Stimulated activated CD8-positive, alpha-beta memory T cell treated with anti-CD3 and anti-CD28 coated beads, Interleukin-7, amount 100 ng/mL, for 1 hour (primary cell): ENCODE results near the gene WDR86.

ENCODE experiments used
- DNase-seq, 2 donors: peaks; one replicate each; pipeline ENCODE4 v3.0.0-alpha.2; 2020; ENCODE audit warnings: low read depth in 2 of 2

The WDR86 gene

DNA sequence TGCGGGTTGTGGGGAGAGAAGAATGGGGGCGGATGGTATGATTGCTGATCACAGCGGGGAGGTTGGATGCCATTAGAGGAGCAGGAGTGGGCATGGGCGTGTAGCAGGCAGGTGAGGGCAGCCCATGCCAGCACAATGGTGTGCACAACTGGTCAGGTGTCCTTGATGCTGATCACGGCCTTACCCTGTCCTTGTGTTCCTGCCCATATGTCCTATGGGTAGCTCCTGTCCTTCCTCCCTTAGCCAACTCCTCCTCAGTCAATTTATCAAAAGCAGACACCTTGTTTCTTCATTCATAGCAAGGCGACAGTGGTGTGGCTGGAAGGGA lies 30.7 kb downstream of the WDR86 start:
- DNase-seq, result no peak

- DNase-seq, result no peak
These were observed 31.2 kb downstream of the WDR86 start for GRCh38 chr7:151378496-151379192.

DNA sequence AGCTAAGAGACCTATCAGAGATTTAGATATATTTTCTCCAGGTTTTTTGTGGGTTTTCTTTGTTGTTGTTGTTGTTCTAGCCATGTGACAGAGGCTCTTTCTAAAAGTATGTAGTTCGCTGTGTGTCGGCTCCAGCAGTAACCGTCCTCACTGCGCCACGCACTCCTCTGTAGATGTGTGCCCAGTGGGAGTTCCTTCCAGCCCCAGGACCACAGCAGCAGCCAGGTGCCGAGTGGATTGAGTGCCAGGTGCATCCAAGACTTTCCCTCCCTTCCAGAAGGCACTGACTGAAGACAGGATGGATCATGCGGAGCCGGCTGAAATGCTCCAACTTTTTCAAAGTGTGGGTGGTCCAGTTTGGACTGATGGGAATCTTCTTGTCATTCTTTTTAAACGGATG lies 31.8 kb downstream of the WDR86 start:
- no peak for DNase-seq

DNA sequence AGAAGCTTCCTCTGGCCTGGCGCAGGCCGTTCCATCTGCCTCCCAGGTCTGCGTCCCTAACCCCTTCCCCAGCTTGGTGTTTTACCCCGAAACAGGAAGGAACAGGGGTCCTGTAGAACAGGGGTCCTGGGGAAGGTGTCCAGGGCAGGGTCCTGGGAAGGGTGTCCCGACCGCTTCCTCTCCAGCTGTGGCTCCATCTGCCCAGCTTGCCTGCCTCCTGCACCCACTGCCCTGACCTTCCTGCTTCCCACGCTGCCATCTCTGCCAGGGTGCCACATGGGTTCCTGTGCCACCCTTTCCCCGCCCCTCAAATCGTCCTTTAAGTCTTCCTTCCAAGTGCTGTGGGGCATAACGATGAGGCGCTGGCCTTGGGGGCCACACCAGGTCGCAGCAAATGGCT lies 32.4 kb downstream of the WDR86 start:
- no peak for DNase-seq

GRCh38 chr7:151376218-151376902 lies 33.5 kb downstream of the WDR86 start:
- no peak for DNase-seq

DNA sequence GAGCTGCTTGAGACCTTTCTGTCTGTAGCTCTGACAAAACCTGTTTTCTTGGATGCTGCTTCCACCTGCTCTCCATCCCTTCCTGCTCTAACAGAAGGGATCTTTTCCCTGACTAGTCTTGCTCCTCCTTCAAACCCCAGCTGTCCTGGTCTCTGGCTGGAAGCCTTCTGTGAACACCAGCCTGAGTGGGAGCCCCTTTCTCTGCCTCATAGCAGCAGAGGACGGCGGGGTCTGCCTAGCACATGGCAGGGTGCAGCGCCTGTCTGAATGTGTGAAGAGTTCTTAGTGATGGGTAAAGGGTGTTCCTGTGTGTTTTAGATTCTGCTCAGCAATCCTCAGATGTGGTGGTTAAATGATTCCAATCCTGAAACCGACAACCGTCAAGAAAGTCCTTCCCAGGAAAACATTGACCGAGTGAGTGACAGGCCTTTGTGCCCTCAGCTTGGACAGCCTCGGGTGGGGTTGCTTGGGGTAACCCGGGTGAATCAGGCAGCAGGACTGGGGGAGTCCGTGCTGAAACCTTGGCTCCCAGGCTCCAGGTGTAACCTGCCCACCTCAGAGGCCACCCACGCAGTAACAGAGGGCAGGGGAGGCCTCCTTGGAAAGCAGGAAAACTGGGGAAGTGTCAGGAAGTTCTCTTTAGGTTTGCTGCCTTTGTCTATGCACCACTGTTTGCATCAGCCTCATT lies 34.2 kb downstream of the WDR86 start:
- no peak for DNase-seq

- no peak for DNase-seq
These were observed 35.1 kb downstream of the WDR86 start for GRCh38 chr7:151374726-151375125.

GRCh38 chr7:151374139-151374538 lies 35.7 kb downstream of the WDR86 start:
- no peak for DNase-seq

GRCh38 chr7:151373599-151373998 lies 36.2 kb downstream of the WDR86 start:
- DNase-seq, result no peak

DNA sequence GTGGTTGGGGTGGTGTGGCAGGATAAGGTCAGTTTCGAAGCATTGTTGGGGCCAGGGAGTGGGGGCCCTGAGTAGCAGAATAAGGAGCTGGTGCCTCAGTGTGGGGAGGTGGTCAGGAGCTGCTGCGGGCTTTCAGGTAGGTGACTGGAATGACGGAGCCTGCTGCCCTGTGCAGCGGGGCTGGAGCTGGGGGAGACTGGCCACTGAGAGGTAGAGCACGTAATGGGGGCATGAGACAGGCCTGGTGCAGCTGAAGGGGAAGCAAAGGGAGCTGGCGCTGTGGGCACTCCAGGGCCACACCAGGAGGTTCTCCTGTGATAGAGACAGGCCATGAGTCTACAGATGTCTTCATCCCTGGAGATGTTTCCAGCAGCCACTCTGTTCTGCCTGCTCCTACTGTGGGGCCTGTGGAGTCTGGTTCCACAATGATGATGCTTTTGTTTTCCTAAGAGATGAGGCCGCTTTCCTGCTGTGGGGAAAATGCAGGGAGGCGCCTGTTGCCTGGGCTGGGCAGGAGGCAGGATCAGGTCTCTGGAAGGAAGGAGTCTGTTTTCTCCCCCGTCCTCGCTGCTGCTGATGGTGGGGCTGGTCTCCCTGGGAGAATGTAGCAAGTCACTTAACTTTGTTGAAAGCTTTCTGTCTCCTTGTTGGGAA lies 37.1 kb downstream of the WDR86 start:
- no peak for DNase-seq

- no peak for DNase-seq
These were observed 38.6 kb downstream of the WDR86 start for GRCh38 chr7:151371266-151371665.

GRCh38 chr7:151368136-151368571 lies 41.7 kb downstream of the WDR86 start:
- peak; percentile 39 to 49 for DNase-seq

DNA sequence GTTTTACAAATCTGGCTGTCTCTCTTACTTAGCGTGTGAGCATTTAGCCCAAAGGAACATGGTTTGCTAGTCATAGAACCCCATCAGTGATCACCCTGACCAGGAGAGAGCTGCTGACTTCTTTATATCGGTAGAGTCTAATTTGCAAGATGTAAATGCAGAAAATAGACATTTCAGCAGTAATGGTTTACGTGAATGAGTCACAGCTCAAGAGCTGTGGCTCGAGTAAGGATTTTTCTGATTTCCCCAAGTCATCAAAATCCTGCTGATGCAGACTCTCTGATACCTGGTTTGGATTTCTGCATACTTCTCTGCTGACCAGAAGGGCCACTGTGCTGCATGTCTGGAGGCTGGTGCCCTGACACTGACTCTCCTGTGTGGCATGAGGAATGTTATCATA lies 42.6 kb downstream of the WDR86 start:
- no peak for DNase-seq

DNA sequence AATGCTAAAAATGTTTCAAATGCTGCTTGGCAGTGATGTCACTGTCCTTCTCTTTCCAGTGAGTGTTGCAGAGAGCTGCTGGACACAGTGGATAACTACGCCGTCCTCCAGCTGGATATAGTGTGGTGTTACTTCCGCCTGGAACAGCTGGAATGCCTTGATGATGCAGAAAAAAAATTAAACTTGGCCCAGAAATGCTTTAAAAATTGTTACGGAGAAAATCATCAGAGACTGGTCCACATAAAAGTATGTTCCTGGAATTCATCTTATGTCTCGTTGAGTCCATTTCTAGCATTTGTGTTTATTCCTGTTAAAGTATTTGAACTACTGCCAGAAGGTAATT lies 43.0 kb downstream of the WDR86 start:
- no peak for DNase-seq

DNA sequence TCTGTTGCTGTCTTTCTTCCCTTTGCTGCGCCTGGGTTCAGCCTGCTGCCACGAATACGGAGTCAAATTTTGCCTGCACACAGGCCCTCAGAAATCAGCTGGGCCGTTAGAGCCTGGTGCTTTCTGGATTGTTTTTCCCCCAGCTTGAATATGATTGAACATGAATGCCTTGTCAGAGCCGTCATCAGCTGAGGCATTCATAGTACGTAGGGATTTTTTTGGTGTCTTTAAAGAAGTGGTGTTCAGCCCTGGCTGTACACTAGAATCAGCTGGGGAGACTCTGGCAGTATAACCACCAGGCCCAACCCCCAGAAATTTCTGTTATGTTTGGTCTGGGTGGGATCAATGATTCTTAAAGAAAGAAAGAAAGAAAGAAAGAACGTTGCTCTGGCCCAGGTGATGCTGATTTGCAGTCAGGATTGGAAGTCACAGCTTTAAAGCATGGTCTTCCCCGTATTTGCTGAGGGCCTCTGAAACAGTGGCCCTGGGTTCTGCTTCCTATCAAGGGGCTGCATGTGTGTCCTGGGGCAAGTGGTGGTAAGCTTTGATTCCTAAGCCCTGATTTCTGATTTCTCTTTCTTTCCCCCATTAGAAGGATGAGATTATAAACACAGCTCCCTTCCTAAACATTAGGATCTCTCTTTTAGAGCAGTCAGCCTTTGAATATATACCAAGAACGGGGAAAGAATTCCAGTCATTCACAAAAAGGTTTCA lies 43.5 kb downstream of the WDR86 start:
- DNase-seq, result no peak

DNA sequence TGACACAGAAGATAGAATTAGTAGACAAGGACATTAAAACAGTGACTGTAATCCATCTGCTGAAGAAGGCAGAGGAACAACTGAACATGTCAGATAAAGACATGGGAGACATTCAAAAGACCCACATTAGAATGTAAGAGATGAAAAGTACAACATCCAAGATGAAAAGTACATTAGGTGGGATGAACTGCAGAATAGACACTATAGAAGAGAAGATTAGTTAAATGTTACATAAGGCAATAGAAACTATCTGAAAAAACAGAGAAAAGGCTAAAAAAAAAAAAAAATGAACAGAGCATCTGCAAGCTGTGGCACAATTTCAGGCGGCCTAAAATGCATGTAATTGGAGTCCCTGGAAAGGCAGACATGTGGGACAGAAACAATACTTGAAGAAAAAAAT lies 46.7 kb downstream of the WDR86 start:
- no peak for DNase-seq

DNA sequence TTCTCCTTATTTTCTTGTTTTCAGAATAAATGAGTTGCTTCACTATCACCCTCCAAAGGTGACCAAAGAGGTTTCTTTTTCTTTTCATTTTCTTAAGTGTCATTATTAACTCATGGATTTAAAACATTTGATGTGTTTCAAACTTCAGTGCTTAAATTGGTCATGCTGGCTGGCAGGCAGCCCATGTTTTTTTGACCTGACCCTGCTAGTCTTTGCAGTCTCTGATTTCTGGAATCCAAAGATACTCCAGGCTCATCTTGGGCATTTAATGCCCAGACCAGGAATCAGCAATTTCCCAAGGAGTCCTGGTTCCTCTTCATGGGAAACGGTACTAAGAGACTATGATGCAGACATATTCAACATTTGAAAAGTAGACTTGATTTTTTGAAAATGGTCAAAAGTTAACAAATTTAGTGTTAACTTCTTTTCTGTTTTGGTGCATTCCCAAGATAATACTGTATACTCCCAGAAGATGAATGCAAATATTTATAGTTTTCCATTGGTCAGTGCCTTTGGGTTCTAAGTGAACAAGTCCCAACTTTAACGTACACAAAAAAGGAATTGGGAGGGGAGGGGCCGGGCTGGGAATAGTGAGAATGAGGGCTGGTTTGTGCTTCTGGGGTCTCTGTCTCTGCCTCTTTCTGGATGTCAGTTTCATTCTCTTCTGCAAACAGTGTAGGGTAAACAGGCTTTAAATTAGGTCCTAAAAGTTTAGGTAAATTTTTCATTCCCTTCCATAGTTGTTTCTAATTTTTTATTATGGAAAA lies 48.5 kb downstream of the WDR86 start:
- no peak for DNase-seq

DNA sequence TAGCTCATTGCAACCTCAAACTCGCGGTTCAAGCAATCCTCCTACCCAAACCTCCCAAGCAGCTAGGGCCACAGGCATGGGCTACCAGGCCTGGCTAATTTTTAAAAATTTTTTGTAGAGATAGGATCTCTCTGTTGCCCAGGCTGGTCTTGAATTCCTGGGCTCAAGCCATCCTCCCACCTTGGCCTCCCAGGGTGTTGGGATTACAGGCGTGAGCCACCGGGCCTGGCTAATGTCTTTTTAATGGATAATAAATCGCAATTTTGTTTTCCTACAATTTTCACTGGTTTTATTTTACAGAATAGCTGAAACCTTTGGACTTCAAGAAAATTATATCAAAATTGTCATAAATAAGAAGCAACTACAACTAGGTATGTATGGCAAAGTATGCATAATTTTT lies 57.3 kb downstream of the WDR86 start:
- no peak for DNase-seq

DNA sequence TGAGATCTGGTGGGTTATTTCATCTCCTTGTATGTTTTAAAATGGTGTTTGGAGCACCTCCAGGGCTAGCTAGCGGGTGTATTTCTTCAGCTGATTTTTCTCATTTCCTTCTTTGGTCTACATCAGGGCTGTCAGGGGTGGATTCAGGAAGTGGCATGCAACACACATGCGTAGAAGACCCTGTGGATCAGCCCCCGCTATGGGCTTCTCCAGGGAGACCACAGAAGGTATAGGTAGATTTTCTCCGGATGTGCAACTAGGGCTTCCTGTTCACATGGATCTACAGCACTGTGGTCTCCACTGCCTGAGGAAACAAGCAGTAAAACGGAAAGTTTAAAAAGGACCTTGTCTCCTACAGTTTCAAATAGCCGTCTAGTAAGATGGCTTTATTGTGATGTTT lies 57.9 kb downstream of the WDR86 start:
- peak in 1 of 2 donors; percentile 15 for DNase-seq

GRCh38 chr7:151351027-151351426 lies 58.8 kb downstream of the WDR86 start:
- no peak for DNase-seq

DNA sequence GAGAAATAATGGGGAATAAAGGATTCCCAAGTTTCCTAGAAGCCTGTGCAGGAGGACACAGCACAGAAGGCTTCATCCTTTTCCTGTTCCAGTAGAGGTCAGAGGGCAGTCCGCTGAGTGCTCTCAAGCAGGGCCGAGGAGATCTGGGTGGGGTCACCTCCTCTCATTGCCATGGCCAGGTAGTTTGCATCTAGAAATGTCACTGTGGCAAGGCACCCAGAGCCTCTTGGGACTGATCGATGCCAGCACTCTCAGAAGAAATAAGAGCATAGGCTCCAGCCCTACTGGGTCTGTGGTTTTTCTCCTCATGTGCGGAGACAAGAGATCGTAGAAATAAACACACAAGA lies 60.4 kb downstream of the WDR86 start:
- DNase-seq, result no peak
